Sigmoid colon (tissue), 7 donors: ENCODE results near the gene TRAF7. TPM values are rescaled to one million over a fixed set of nuclear protein-coding genes. Genes with fewer than 3 reads are reported as not detected.

Source experiments
- DNase-seq: peaks from one replicate; pipeline ENCODE4 v3.0.0-alpha.2; 2019
- H3K27ac ChIP-seq, 4 donors: fragments of 200-600 bp; sonication (generic); one replicate each; pipeline ENCODE4 v1.5.1; 2016 to 2019; ENCODE audit warnings: mild to moderate bottlenecking in 1 of 4
- H3K27me3 ChIP-seq, 3 donors: fragments of 200-600 bp; sonication (generic); one replicate each; pipeline ENCODE4 v1.5.1; 2019; ENCODE audit warnings: mild to moderate bottlenecking in 1 of 3
- H3K36me3 ChIP-seq, 4 donors: fragments of 200-600 bp; sonication (generic); one replicate each; pipeline ENCODE4 v1.5.1; 2016 to 2019
- H3K4me1 ChIP-seq, 4 donors: fragments of 200-600 bp; sonication (generic); one replicate each; pipeline ENCODE4 v1.5.1; 2017 to 2019
- H3K4me3 ChIP-seq, 4 donors: fragments of 200-600 bp; sonication (generic); one replicate each; pipeline ENCODE4 v1.5.1; 2017 to 2019; ENCODE audit warnings: mild to moderate bottlenecking in 2 of 4, moderate library complexity in 1 of 4
- H3K9me3 ChIP-seq, 4 donors: fragments of 200-600 bp in 3 of 4; sonication (generic) in 3 of 4; one replicate each; pipeline versions ENCODE4 v1.5.1 to v1.6.1; 2013 to 2019
- EP300 ChIP-seq, 4 donors: sonication (generic); formaldehyde crosslinking; IDR thresholded peaks; one replicate each; pipeline ENCODE4 v1.6.1; 2017; ENCODE audit warnings: antibody characterized with exemption in 4 of 4
- POLR2A ChIP-seq, 2 donors: fragments of 450-650 bp; IDR thresholded peaks; one replicate each; pipeline ENCODE4 v1.6.1; 2016; ENCODE audit warnings: antibody characterized with exemption in 2 of 2, mild to moderate bottlenecking in 2 of 2, moderate library complexity in 2 of 2
- POLR2AphosphoS5 ChIP-seq, 4 donors: sonication (generic); formaldehyde crosslinking; IDR thresholded peaks; one replicate each; pipeline ENCODE4 v1.6.1; 2017; ENCODE audit warnings: antibody characterized with exemption in 4 of 4
- WGBS, 2 donors: extraction: QIAGEN DNeasy Blood & Tissue Kit; methylation state at CpG; one replicate each; pipeline ENCODE4 v1.1.7; 2013; 5-methylcytosine and 5-hydroxymethylcytosine counted together
- intact Hi-C: fragments of 100-400 bp; cut with DNase I; formaldehyde crosslinking; loops from one replicate; pipeline ENCODE4 v1.15.1; 2023
- polyA plus RNA-seq, 3 donors: library from polyadenylated mRNA; stranded (reverse); fragments of 200-250 nt; gene quantifications; one replicate each; pipeline ENCODE4 v1.2.3, GENCODE V29; 2013
- total RNA-seq, 4 donors: library from RNA; depleted of rRNA; stranded (reverse); fragments of >200 nt; gene quantifications; one replicate each; pipeline ENCODE4 v1.1.0, GENCODE V29; 2016
- TF ChIP-seq, protein P1 (sequence below), 4 experiments: fragments of 450-650 bp in 3 of 4; fragments of 200-600 bp in 1 of 4; IDR thresholded peaks; one replicate each; pipeline ENCODE4 v1.5.1; 2016 to 2019; ENCODE audit warnings: antibody characterized with exemption in 4 of 4, mild to moderate bottlenecking in 3 of 4, moderate library complexity in 2 of 4
- donor health status: healthy with polysubstance abuse.
- donor health status: Bipolar disorder and iron deficiency.
- donor health status: healthy.

TRAF7 gene
- total and polyA plus RNA-seq, 7 donors, result 30.3 to 65.1 (median 45.0) TPM

DNA sequence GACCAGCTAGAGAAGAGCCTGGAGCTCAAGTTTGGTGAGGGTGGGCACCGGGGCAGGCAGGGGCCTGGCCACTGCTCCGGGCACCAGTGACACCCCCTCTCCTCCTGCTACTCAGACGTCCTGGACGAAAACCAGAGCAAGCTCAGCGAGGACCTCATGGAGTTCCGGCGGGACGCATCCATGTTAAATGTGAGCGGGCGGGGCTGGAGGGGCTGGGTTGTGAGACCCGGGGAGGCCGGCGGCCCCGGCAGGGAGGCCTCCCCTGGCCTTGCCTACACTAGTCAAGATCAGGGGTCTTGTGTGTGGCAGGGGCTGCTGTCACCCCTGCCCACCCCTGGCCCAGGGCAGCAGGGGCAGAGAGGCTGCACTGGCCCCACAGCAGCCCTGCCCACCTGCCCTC is 17.8 kb downstream of the TRAF7 start:
- H3K4me3 ChIP-seq, result no peak overlapping the region
- H3K9me3 ChIP-seq, result no peaks in the 10 kb centered on the region
- 91 to 94% methylated on average over 14 of the region's 14 CpGs for WGBS, 2 donors
- intact Hi-C loops, result no loop called here
- no peak for TF ChIP-seq EP300 (IDR thresholded peaks at IDR 0.05)
- TF ChIP-seq, protein P1, sequence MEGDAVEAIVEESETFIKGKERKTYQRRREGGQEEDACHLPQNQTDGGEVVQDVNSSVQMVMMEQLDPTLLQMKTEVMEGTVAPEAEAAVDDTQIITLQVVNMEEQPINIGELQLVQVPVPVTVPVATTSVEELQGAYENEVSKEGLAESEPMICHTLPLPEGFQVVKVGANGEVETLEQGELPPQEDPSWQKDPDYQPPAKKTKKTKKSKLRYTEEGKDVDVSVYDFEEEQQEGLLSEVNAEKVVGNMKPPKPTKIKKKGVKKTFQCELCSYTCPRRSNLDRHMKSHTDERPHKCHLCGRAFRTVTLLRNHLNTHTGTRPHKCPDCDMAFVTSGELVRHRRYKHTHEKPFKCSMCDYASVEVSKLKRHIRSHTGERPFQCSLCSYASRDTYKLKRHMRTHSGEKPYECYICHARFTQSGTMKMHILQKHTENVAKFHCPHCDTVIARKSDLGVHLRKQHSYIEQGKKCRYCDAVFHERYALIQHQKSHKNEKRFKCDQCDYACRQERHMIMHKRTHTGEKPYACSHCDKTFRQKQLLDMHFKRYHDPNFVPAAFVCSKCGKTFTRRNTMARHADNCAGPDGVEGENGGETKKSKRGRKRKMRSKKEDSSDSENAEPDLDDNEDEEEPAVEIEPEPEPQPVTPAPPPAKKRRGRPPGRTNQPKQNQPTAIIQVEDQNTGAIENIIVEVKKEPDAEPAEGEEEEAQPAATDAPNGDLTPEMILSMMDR (IDR thresholded peaks at IDR 0.05), result no peak
- TF ChIP-seq POLR2AphosphoS5 (IDR thresholded peaks at IDR 0.05), result no peak
- TF ChIP-seq POLR2A (IDR thresholded peaks at IDR 0.05), result no peak
- peaks cover 0 to 4% (median 0%) of the 10 kb centered on the region in 3 donors for H3K27me3 ChIP-seq
- peaks cover 0 to 2% (median 0%) of the 10 kb centered on the region in 4 donors for H3K4me1 ChIP-seq
- H3K27ac ChIP-seq, result no peak overlapping the region
- H3K36me3 ChIP-seq, result peaks cover 30 to 98% (median 59%) of the 10 kb centered on the region in 4 donors
- DNase-seq, result no peak

DNA sequence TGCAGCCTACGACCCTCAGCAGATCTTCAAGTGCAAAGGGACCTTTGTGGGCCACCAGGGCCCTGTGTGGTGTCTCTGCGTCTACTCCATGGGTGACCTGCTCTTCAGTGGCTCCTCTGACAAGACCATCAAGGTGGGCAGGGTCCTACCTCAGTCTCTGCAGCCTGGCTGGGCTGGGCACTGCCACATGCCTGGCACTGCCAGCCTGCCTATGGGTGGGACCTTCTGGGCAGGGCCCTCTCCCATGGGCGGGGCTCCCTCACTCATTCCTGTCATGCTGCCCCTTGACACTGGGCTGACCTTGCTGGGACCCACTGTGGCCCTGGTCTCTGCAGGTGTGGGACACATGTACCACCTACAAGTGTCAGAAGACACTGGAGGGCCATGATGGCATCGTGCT is 18.3 kb downstream of the TRAF7 start:
- 91 to 92% methylated on average over 4 of the region's 4 CpGs for WGBS, 2 donors
- peaks cover 30 to 92% (median 56%) of the 10 kb centered on the region in 4 donors for H3K36me3 ChIP-seq
- no peak overlapping the region for H3K4me3 ChIP-seq
- no peak for DNase-seq
- peaks cover 0 to 8% (median 0%) of the 10 kb centered on the region in 3 donors for H3K27me3 ChIP-seq
- intact Hi-C loops, result no loop called here
- TF ChIP-seq EP300 (IDR thresholded peaks at IDR 0.05) (no peak), POLR2AphosphoS5 (IDR thresholded peaks at IDR 0.05) (no peak), POLR2A (IDR thresholded peaks at IDR 0.05) (no peak)
- TF ChIP-seq, protein P1 (IDR thresholded peaks at IDR 0.05), result no peak
- peaks cover 0 to 5% (median 0%) of the 10 kb centered on the region in 4 donors for H3K4me1 ChIP-seq
- no peak overlapping the region for H3K27ac ChIP-seq
- H3K9me3 ChIP-seq, result no peaks in the 10 kb centered on the region

DNA sequence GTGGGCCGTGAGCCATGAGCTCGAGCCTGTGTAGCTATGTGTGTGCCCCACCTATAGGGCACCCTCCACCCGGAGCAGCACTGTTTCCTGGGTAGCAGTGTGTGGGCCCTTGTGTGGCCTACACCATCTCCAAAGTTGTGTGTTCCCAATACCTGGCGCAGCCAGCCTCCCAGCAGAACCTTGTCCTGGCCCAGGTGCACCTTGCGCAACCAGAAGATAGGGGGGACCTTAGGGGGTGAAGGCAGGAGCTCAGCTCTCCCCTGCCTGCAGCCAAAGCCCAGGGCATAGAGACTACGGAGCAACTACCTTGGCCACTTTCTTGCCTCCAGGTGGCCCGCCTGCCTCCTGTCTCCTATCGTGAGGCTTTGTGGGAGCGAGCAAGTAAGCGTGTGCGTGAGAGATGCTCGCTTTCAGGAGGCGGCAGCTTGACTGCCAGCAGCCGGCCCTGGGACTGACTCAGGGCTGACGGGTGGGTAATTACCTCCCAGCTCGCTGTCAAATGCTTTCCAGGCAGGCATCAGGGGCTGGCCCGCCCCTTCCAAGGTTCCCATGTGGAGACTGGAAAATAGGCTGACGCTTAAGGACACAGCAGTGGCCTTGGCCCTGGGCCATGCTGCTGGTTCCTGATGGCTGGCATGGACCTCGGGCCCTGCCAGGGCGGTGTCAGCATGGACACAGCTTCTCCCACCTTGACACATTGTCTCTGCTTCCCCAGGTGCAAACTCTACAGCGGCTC is 19.0 kb downstream of the TRAF7 start:
- Histone ChIP-seq H3K27ac (no peak overlapping the region), H3K4me1 (peaks cover 0 to 5% (median 0%) of the 10 kb centered on the region in 4 donors), H3K9me3 (no peaks in the 10 kb centered on the region), H3K27me3 (peaks cover 0 to 8% (median 0%) of the 10 kb centered on the region in 3 donors), H3K36me3 (peaks cover 30 to 86% (median 56%) of the 10 kb centered on the region in 4 donors), H3K4me3 (no peak overlapping the region)
- no peak for TF ChIP-seq EP300 (IDR thresholded peaks at IDR 0.05)
- TF ChIP-seq, protein P1 (IDR thresholded peaks at IDR 0.05), result no peak
- 92 to 94% methylated on average over 21 of the region's 21 CpGs for WGBS, 2 donors
- DNase-seq, result no peak
- intact Hi-C loops, result no loop called here

DNA sequence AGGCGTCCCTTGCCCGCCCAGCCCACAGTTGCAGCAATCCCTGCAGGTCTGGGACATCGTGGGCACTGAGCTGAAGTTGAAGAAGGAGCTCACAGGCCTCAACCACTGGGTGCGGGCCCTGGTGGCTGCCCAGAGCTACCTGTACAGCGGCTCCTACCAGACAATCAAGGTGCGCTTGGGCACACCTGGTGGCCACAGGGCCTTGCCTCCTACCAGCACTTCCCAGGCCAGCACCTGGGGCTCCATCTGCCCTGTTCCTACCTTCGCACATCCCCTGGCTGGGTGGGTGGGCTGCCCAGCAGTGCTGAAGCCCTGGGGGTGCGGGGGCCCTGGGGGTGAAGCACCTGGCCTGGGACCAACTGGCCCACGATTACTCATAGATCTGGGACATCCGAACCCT is 19.9 kb downstream of the TRAF7 start:
- intact Hi-C loops, result no loop called here
- peaks cover 0 to 5% (median 0%) of the 10 kb centered on the region in 4 donors for H3K4me1 ChIP-seq
- H3K27me3 ChIP-seq, result peaks cover 0 to 8% (median 0%) of the 10 kb centered on the region in 3 donors
- no peaks in the 10 kb centered on the region for H3K9me3 ChIP-seq
- peaks cover 30 to 77% (median 54%) of the 10 kb centered on the region in 4 donors for H3K36me3 ChIP-seq
- DNase-seq, result no peak
- WGBS, 2 donors, result 92 to 96% methylated on average over 10 of the region's 10 CpGs
- no peak for TF ChIP-seq POLR2A (IDR thresholded peaks at IDR 0.05)
- H3K4me3 ChIP-seq, result no peak overlapping the region
- no peak overlapping the region for H3K27ac ChIP-seq

DNA sequence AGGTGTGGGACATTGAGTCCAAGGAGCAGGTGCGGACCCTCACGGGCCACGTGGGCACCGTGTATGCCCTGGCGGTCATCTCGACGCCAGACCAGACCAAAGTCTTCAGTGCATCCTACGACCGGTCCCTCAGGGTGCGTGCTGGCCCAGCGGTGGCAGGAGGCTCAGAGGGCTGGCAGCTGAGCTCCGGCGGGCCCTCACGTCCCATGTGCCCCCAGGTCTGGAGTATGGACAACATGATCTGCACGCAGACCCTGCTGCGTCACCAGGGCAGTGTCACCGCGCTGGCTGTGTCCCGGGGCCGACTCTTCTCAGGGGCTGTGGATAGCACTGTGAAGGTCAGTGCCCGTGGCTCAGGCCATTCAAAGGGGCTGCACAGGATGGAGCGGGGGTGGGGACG is 20.5 kb downstream of the TRAF7 start:
- WGBS, 2 donors, result 94 to 97% methylated on average over 23 of the region's 23 CpGs
- Histone ChIP-seq H3K4me3 (no peak overlapping the region), H3K27ac (no peak overlapping the region), H3K4me1 (peaks cover 0 to 5% (median 0%) of the 10 kb centered on the region in 4 donors), H3K9me3 (no peaks in the 10 kb centered on the region), H3K36me3 (peaks cover 30 to 71% (median 53%) of the 10 kb centered on the region in 4 donors), H3K27me3 (peaks cover 0 to 8% (median 0%) of the 10 kb centered on the region in 3 donors)
- DNase-seq, result no peak
- intact Hi-C loops, result no loop called here
- no peak for TF ChIP-seq POLR2A (IDR thresholded peaks at IDR 0.05)
- TF ChIP-seq, protein P1 (IDR thresholded peaks at IDR 0.05), result no peak
- TF ChIP-seq POLR2AphosphoS5 (IDR thresholded peaks at IDR 0.05), result no peak
- TF ChIP-seq EP300 (IDR thresholded peaks at IDR 0.05), result no peak
